ENCODE results near the gene DUSP22.

- no peak for TF ChIP-seq CTCF (IDR thresholded peaks at IDR 0.05)
- no peak for TF ChIP-seq EZH2 (IDR thresholded peaks at IDR 0.05; ENCODE audit: borderline replicate concordance, insufficient read depth, low read depth, low read length, poor library complexity, severe bottlenecking)
Measured at GRCh38 chr6:303948-304558, 11.8 kb downstream of the DUSP22 start.
